ENCODE measurements around the gene ARHGAP15.

ARHGAP15 gene

GRCh38 chr2:143218621-143219020, 89.4 kb downstream of the ARHGAP15 start:
- H3K4me3 ChIP-seq (ENCODE audit: low read depth, low read length) = no peak overlapping the region
- TF ChIP-seq CTCF (conservative IDR thresholded peaks at IDR 0.05; ENCODE audit: low read depth, low read length) = no peak
- DNase-seq (ENCODE audit: low read depth) = no peak

- no peak for DNase-seq (ENCODE audit: low read depth)
- no peak overlapping the region for H3K4me3 ChIP-seq (ENCODE audit: low read depth, low read length)
- TF ChIP-seq CTCF (conservative IDR thresholded peaks at IDR 0.05; ENCODE audit: low read depth, low read length) = no peak
Observed at GRCh38 chr2:143219266-143219665, 90.0 kb downstream of the ARHGAP15 start.

GRCh38 chr2:143223556-143223955, 94.3 kb downstream of the ARHGAP15 start:
- no peak overlapping the region for H3K4me3 ChIP-seq (ENCODE audit: low read depth, low read length)
- TF ChIP-seq CTCF (conservative IDR thresholded peaks at IDR 0.05; ENCODE audit: low read depth, low read length) = no peak
- no peak for DNase-seq (ENCODE audit: low read depth)

GRCh38 chr2:143225931-143226330, 96.7 kb downstream of the ARHGAP15 start:
- no peak for DNase-seq (ENCODE audit: low read depth)
- no peak overlapping the region for H3K4me3 ChIP-seq (ENCODE audit: low read depth, low read length)
- no peak for TF ChIP-seq CTCF (conservative IDR thresholded peaks at IDR 0.05; ENCODE audit: low read depth, low read length)

- TF ChIP-seq CTCF (conservative IDR thresholded peaks at IDR 0.05; ENCODE audit: low read depth, low read length) = no peak
- no peak overlapping the region for H3K4me3 ChIP-seq (ENCODE audit: low read depth, low read length)
- no peak for DNase-seq (ENCODE audit: low read depth)
Observed at GRCh38 chr2:143226714-143227541, 97.7 kb downstream of the ARHGAP15 start.

GRCh38 chr2:143229411-143229810, 100.2 kb downstream of the ARHGAP15 start:
- no peak for DNase-seq (ENCODE audit: low read depth)
- no peak overlapping the region for H3K4me3 ChIP-seq (ENCODE audit: low read depth, low read length)
- TF ChIP-seq CTCF (conservative IDR thresholded peaks at IDR 0.05; ENCODE audit: low read depth, low read length) = no peak

- H3K4me3 ChIP-seq (ENCODE audit: low read depth, low read length) = no peak overlapping the region
- no peak for TF ChIP-seq CTCF (conservative IDR thresholded peaks at IDR 0.05; ENCODE audit: low read depth, low read length)
- DNase-seq (ENCODE audit: low read depth) = no peak
Observed at GRCh38 chr2:143229952-143230351, 100.7 kb downstream of the ARHGAP15 start.

All from choroid plexus epithelial cell (primary cell).